ENCODE measurements around the gene KDM4C.

Gene KDM4C

DNA sequence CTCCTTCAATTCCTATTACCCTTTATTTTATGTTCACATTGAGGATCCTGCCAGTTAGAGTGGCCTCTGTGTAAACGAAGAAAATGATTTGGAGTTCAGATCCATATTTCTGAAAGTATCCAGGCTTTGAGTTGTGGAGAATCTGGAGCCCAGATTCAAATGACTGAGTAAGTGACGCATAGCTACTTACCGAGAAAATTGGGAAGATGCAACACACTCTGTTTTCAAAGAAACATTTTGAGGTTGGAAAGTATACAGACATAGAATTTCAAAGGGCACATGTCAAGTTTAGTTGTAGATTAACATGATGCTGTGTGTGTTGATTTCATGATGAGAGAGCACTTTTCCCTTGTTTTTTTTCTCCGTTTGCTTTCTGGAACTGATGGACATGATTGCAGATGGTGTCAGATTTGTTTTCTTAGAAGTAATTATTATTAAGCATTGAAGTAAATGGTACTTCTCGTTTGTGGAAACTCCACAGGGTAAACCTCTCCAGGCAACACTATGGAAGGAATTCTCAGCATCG lies 148.1 kb downstream of the KDM4C start:
- H3K9me3 ChIP-seq: no peaks in the 10 kb centered on the region
- H3K4me3 ChIP-seq (ENCODE audit: low read depth in 1 of 2, low read length in 1 of 2): no peak overlapping the region
- no peaks in the 10 kb centered on the region for H3K4me1 ChIP-seq (ENCODE audit: control insufficient read depth in 1 of 2, insufficient read depth in 1 of 2, low read depth in 1 of 2, low read length in 1 of 2)
- no peak overlapping the region for H3K27ac ChIP-seq
- no peaks in the 10 kb centered on the region for H3K27me3 ChIP-seq
- no peaks in the 10 kb centered on the region for H3K36me3 ChIP-seq
- TF ChIP-seq, protein P1, sequence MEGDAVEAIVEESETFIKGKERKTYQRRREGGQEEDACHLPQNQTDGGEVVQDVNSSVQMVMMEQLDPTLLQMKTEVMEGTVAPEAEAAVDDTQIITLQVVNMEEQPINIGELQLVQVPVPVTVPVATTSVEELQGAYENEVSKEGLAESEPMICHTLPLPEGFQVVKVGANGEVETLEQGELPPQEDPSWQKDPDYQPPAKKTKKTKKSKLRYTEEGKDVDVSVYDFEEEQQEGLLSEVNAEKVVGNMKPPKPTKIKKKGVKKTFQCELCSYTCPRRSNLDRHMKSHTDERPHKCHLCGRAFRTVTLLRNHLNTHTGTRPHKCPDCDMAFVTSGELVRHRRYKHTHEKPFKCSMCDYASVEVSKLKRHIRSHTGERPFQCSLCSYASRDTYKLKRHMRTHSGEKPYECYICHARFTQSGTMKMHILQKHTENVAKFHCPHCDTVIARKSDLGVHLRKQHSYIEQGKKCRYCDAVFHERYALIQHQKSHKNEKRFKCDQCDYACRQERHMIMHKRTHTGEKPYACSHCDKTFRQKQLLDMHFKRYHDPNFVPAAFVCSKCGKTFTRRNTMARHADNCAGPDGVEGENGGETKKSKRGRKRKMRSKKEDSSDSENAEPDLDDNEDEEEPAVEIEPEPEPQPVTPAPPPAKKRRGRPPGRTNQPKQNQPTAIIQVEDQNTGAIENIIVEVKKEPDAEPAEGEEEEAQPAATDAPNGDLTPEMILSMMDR (IDR thresholded peaks at IDR 0.05): no peak

DNA sequence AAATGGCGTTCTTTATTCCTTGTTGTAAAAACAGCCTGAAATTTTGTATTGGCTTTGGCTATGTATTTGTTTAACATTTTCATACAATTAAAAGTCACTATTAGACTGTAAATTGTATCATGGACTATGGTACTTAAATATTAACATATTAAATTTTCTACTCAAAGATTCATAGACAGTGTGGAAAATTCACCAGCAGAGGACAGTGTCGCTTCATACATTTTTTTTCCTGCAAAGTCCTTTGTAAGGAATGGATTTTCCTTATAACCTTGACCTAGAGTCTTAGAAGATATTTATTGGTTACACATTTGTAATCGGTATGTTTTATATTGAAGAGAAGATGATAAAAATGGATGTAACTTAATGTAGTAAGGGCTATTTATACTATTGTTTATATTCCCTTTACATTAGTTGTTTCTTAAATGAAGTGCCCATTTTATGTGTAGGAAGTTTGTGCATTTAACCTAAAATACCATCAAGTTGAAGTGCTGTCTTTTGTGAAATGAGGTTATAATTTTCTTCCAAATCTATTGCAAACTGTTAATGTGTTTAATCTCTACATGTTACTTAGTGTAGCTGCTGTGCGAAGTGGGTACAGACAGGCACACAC lies 150.1 kb downstream of the KDM4C start:
- no peaks in the 10 kb centered on the region for H3K36me3 ChIP-seq
- H3K4me3 ChIP-seq (ENCODE audit: low read depth in 1 of 2, low read length in 1 of 2): no peak overlapping the region
- H3K27me3 ChIP-seq: no peaks in the 10 kb centered on the region
- no peak overlapping the region for H3K27ac ChIP-seq
- H3K9me3 ChIP-seq: no peaks in the 10 kb centered on the region
- TF ChIP-seq, protein P1 (IDR thresholded peaks at IDR 0.05): no peak
- H3K4me1 ChIP-seq (ENCODE audit: control insufficient read depth in 1 of 2, insufficient read depth in 1 of 2, low read depth in 1 of 2, low read length in 1 of 2): peaks cover 16 to 18% of the 10 kb centered on the region in 2 experiments

DNA sequence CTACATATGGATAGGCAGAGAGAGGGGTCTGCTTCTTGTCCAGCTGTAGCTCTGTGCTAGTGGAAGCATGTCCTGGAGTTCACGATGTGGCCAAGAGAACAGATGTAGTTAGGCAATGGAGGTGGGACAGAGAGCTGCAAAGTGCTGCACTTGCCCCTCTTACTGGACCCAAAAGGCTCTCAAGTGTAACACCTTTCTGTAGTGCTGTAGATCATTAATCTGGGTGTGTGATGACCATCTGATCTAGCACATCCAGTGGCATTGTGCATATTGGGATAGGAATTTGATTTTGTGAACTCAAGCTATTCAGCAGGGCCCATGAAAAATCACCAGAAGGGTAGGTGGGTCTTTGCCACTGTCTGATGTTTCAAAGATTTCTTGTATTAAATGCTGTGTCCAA lies 151.4 kb downstream of the KDM4C start:
- no peak overlapping the region for H3K27ac ChIP-seq
- TF ChIP-seq, protein P1 (IDR thresholded peaks at IDR 0.05): no peak

DNA sequence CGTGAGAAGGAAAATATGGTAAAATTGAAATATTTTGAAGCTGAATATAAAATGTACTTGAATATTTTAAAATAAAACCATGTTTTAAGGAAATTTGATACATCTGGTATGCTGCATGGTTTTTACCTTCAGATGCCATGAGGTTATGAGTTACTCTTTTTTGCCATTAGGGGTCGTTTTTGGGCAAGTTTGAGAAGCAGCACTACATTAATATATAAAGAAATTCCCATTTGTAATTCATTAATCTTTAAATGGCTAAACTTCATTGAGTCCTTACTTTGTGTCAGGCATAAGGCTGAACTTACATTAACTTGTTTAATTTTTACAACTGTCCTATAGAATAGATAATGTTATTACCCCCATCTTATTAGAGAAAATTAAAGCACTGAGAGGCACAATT lies 152.3 kb downstream of the KDM4C start:
- no peaks in the 10 kb centered on the region for H3K36me3 ChIP-seq
- TF ChIP-seq, protein P1 (IDR thresholded peaks at IDR 0.05): no peak
- H3K27ac ChIP-seq: no peak overlapping the region
- no peaks in the 10 kb centered on the region for H3K9me3 ChIP-seq
- no peak overlapping the region for H3K4me3 ChIP-seq (ENCODE audit: low read depth in 1 of 2, low read length in 1 of 2)
- peaks cover 37 to 39% of the 10 kb centered on the region in 2 experiments for H3K4me1 ChIP-seq (ENCODE audit: control insufficient read depth in 1 of 2, insufficient read depth in 1 of 2, low read depth in 1 of 2, low read length in 1 of 2)
- H3K27me3 ChIP-seq: no peaks in the 10 kb centered on the region

More for the DNA sequence above, 151.4 kb downstream of the KDM4C start:
- no peaks in the 10 kb centered on the region for H3K9me3 ChIP-seq
- peaks cover 29 to 31% of the 10 kb centered on the region in 2 experiments for H3K4me1 ChIP-seq (ENCODE audit: control insufficient read depth in 1 of 2, insufficient read depth in 1 of 2, low read depth in 1 of 2, low read length in 1 of 2)
- H3K36me3 ChIP-seq: no peaks in the 10 kb centered on the region
- no peak overlapping the region for H3K4me3 ChIP-seq (ENCODE audit: low read depth in 1 of 2, low read length in 1 of 2)
- no peaks in the 10 kb centered on the region for H3K27me3 ChIP-seq

DNA sequence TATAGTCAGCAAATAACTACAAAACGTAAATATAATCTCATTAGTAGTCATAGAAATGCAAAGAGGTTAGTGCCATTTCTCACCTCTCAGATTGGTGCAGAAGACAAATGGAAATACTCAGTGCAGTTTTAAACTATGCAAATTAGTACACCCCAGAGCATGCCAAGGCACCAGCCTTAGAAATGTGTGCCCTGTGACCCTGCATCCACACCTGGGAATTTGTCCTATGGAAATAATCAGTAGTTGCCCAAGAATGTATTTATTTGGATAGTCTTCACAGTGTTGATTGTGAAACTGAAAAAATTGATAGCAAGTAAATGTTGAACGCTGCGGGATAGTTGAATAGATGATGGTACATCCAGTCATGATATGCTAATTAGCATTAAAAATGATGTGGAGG lies 152.7 kb downstream of the KDM4C start:
- H3K27me3 ChIP-seq: no peaks in the 10 kb centered on the region
- no peak overlapping the region for H3K27ac ChIP-seq
- H3K9me3 ChIP-seq: no peaks in the 10 kb centered on the region
- H3K4me1 ChIP-seq (ENCODE audit: control insufficient read depth in 1 of 2, insufficient read depth in 1 of 2, low read depth in 1 of 2, low read length in 1 of 2): peaks cover 42 to 44% of the 10 kb centered on the region in 2 experiments
- no peak overlapping the region for H3K4me3 ChIP-seq (ENCODE audit: low read depth in 1 of 2, low read length in 1 of 2)
- TF ChIP-seq, protein P1 (IDR thresholded peaks at IDR 0.05): no peak
- H3K36me3 ChIP-seq: no peaks in the 10 kb centered on the region
